AG10803 (cell line): ENCODE results near the gene RPS27A.
A peak's percentile ranks its signal among the peaks of the same experiment; 100 is the strongest.
"Not testable (repeated sequence)": the region's sequence is repeated elsewhere in the genome, so short reads cannot be mapped to it uniquely, and the experiment has no call there.

ENCODE experiments used
- DNase-seq: peaks from one replicate; pipeline ENCODE4 v3.0.0; 2010; ENCODE audit warnings: low read depth
- H3K4me3 ChIP-seq: 2 replicates; pipeline ENCODE4 v1.5.1; 2011; ENCODE audit warnings: mild to moderate bottlenecking, low read length, control low read depth
- TF ChIP-seq, protein P1 (sequence below): conservative IDR thresholded peaks from 2 replicates; pipeline ENCODE4 v1.5.1; 2011; ENCODE audit warnings: mild to moderate bottlenecking, low read length, control low read depth, inconsistent platforms

The RPS27A gene

DNA sequence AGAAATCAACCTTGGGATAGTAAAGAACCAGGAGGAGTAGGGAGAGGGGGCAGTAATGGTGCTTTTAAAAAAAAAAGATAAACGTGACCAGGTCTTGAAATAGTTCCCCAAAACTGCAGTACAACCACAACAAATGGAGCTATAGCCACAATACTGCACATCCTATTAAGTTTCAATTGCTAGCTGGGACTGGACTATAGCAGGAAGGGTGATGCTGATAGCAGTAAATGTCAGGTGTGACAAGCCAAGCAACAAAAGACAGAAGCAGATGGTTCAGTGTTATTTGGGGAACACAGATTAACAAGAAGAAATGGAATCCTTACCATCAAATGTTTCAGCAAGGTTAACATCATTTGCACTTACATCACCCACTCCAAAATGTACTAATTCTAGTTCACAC lies 10.1 kb downstream of the RPS27A start:
- H3K4me3 ChIP-seq, result no peak overlapping the region
- TF ChIP-seq, protein P1, sequence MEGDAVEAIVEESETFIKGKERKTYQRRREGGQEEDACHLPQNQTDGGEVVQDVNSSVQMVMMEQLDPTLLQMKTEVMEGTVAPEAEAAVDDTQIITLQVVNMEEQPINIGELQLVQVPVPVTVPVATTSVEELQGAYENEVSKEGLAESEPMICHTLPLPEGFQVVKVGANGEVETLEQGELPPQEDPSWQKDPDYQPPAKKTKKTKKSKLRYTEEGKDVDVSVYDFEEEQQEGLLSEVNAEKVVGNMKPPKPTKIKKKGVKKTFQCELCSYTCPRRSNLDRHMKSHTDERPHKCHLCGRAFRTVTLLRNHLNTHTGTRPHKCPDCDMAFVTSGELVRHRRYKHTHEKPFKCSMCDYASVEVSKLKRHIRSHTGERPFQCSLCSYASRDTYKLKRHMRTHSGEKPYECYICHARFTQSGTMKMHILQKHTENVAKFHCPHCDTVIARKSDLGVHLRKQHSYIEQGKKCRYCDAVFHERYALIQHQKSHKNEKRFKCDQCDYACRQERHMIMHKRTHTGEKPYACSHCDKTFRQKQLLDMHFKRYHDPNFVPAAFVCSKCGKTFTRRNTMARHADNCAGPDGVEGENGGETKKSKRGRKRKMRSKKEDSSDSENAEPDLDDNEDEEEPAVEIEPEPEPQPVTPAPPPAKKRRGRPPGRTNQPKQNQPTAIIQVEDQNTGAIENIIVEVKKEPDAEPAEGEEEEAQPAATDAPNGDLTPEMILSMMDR, result no peak

DNA sequence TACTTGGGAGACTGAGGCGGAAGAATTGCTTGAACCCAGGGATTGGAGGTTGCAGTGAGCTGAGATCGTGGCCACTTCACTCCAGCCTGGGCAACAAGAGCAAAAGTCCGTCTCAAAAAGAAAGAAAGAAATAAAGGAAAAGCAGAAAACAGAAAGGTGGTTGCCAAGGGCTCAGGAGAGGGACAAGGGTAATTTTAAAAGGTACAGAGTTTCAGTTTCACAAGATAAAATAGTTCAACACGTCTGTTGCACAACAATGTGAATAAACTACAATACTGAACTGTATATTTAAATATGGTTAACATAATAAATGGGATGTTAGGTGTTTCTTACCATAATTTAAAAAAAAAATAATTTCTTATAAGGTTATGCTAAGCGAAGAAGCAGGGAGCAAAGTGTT lies 12.9 kb downstream of the RPS27A start:
- H3K4me3 ChIP-seq, result no peak overlapping the region
- no peak for DNase-seq
- TF ChIP-seq, protein P1, result no peak

More for the DNA sequence above, 10.1 kb downstream of the RPS27A start:
- no peak for DNase-seq

DNA sequence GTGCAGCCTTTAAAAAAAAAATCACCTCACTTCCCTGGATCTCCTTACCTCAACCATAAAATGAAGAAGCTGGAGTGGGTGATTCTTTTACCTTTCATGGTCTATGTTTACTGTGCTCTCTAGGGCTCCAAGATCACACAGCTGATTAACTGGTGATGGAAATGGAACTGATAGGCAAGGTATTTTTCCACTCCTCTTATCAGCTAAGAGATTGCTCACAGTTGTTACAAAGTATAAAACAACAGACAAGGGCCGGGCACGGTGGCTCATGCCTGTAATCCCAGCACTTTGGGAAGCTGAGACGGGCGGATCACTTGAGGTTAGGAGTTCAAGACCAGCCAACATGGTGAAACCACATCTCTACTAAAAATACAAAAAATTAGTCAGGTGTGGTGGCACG lies 14.5 kb downstream of the RPS27A start:
- H3K4me3 ChIP-seq, result no peak overlapping the region
- TF ChIP-seq, protein P1, result no peak
- DNase-seq, result no peak

DNA sequence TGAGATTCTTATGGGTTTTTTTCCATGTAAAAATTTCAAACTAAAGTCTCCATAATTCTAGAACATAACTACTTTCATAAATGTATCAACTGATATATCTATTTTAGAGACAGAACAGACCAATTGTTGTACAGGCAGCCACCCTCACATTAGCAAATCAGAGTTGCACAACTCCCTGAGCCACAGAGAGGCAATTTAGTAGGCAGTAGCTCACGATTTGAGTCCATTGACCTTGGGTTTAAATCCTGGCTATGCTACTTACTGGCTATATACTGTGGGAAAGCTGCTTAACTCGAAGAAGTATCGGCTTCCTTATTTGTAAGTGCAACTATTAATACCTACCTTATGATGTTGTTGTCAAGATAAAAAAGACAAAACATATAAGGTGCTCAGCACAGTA lies 20.3 kb downstream of the RPS27A start:
- no peak for DNase-seq
- TF ChIP-seq, protein P1, result no peak
- no peak overlapping the region for H3K4me3 ChIP-seq

DNA sequence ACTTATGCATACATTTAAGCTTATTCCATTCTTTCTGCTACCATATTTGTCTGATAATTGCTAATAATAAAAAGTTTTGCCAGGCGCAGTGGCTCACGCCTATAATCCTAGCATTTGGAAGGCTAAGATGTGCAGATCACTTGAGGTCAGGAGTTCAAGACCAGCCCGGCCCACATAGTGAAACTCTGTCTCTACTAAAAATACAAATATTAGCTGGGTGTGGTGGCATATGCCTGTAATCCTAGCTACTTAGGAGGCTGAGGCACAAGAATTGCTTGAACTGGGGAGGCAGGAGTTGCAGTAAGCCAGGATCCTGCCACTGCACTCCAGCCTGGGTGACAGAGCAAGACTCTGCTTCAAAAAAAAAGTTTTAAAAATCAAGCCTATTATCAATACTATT lies 27.1 kb downstream of the RPS27A start:
- H3K4me3 ChIP-seq, DNase-seq: not testable (repeated sequence)

DNA sequence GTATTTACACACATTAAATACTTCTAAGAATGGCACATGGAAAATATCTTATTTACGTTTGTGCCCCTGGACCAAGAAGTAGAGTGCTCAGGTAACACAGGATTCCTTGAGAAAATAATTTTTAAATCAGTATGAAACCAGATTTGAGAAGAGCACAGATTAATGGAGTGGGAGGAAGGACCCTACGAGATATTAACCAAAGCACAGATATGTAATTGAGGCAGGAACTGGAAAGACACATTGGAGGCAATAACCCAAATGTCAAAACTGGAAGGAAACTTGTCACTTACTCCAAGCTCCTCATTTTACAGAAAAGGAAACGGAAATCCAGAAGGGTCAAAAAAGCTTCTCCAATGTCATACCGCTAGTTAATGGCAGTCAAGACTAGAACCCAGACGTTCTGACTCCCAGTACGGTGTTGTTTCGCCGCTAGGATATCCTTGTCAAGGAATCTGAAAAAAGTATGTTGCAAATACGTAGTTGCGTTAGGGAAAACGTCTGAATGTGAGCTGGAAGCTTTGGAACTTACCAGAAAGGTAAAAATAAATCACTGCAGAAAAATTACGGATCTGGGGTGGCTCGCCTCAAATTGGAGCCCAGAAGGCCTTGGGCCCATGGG lies 35.9 kb downstream of the RPS27A start:
- TF ChIP-seq, protein P1, result no peak; the same call in 1 of the 2 replicates
- DNase-seq, result peak; percentile 5
- H3K4me3 ChIP-seq, result peak overlapping the region; percentile 99

DNA sequence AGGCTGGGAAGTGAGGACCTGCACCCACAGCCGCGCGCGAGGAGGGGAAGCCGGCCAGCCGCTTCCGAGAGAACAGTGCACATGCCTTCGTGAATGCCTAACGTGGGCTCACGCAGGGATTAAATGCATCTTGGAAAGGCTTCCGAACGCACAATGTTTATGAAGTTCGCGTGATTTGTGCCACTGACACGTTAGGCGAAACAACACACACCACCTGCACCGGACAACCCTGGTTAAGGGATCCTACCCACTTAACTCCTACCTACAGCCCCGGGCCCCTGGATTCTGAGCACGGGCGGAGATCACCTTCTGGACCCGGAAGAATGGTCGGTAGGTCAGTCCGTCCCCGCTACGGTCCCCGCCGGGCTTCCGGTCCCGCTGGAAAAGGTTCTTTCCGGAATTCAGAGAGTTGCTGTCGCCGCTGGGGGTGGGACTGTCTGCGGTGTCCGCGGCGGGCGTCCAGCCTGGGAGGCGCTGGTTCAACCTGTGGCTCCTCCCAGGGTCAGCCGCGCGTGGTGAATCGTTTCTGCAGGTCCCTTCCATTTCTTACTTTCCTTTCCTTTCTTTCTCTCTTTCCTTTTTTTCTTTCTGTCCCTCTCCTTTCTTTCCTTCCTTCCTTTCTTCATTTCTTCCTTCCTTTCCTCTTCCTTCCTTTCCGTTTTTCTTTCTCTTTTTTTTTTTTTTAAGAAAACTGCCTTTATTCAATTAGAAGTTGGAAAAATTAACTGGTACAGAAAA lies 36.6 kb downstream of the RPS27A start, which contains the start of gene MTIF2:
Gene MTIF2 (minus strand): TSS at position 325 of the 738 bp plus-strand sequence. CDS start 5,373 bp downstream, outside the sequence.
- DNase-seq, result peak; percentile 92
- TF ChIP-seq, protein P1, result no peak
- peak within 1 kb of the TSS; percentile 99 for H3K4me3 ChIP-seq
